Islet precursor cell (in vitro differentiated cells): ENCODE measurements around the gene ARSB.

Experiments used
- DNase-seq: peaks from one replicate; pipeline ENCODE4 v3.0.0-alpha.2; 2018

Gene ARSB

DNA sequence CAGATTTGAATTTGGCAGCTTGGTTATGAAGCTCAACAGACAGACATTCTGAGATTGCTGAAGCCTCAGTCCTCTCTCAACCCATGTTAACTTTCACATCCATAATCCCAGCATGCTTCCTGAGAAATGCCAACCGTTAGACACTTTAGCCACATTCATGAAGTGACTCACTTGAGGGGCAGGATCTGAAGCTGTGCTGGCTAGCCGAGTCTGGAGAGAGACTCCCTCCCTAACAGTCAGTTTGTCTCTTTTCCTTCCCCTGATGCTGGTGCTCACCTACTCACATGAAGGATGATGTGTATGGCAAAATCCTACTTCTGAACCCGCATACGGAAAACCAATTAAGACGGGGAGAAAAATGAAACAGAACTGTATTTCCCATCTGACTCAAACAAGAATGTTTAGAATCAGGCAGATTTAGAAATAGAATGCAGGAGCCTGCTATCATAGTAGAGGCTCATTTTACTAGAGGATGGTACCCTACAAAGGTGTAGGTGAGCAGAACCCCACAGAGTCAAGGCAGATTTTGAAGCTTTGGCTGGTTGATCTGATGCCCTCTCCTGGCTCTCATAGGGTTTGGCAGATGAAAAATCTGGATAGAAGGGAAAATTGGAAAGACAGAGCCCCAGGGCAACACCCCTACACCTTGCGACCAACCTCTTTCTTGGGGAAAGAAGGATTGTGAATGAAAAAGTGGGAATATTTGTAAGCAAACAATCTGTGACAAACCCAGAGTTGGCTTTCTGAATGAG, 185.7 kb downstream of the ARSB start:
- no peak for DNase-seq

DNA sequence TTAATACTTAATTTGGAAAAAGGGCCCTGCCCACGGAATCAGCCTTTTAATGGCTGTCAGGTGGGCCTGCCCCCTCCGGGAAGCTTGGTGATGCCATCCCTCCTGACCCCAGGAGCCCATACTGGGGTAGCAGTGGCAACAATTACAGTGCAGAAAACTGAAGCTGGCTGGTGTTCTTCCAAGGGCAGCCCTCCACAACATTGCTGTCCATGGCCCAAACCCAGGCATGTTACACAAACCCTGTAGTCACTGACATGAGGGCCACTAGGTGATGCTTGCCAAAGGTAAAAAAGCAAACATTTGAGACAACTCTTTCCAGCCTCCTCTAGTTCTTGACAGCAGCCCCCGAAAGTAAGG, 186.5 kb downstream of the ARSB start:
- DNase-seq: no peak

DNA sequence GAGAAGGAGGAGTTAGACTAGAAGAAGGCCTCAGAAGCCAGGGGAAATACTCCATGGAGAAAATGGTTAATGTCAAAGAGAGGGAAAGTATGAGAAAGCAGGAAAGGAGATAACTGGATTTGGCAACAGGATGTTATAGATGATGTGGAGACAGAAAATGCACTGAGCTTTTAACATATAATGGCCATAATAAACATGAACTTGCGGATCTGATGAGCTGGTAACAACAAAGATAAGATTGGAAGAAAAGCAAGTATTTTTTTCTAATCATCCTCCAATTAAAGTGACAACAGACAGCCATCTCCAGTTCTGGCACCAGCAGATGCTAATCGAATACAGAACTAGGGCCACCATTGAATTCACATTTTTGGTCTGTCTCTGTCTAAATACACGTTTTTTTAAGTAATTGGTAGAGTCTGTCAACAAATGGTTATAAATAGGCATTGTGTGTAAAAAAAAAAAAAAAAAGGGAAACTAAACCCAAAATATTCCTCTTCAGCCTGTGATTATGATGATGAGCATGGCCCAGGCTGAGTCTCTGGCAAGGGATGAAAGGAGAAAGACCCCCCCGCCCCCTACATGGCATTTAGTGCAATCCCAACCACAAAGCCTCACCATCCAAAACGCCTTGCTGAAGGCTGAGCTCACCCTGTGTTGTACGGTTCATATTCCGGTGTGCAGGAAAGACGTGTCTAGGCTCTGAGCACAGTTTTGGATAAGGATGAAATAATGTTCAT, 187.0 kb downstream of the ARSB start:
- no peak for DNase-seq

DNA sequence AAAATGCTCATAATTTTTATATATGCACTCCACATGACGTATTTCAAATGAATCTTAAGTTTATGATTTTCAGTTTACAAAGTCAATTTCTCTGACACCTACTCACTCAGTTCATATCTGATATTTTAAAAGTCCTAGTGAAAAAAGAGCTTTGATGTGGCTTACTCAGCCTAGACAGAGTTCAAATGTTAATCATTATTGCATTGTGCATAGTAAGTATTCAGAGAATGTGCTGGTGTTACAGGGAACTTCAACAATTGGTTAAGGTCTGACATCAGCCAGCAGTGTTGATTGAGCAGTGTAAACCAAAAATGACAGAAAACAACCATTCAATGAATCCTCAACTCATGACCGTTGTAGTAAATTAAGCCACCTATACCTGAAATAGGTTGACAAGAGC, 189.4 kb downstream of the ARSB start:
- no peak for DNase-seq

DNA sequence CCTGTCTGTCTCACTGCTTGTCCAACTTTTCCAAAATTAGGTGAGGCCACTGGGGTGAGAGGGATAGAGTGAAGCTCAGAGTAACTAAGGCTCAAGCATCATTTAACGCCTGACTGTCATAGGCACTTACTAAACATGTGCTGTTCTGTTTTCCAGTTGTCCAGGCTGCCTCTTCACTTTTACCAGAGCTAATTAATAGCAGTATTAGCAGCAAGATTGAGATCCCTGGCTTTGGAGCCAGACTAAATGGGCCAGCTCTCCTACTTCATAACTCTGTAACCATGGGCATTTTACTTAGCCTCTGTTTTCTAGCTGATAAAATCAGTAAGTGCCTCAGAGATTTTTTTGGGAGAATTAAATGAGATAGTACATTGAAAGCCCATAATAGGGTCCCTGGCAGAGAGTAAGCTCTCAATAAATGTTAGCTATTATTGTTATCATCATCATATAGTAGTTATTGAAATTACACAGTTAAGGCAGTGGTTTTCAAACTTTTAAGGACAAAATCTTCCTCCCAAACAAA, 190.4 kb downstream of the ARSB start:
- DNase-seq: no peak

DNA sequence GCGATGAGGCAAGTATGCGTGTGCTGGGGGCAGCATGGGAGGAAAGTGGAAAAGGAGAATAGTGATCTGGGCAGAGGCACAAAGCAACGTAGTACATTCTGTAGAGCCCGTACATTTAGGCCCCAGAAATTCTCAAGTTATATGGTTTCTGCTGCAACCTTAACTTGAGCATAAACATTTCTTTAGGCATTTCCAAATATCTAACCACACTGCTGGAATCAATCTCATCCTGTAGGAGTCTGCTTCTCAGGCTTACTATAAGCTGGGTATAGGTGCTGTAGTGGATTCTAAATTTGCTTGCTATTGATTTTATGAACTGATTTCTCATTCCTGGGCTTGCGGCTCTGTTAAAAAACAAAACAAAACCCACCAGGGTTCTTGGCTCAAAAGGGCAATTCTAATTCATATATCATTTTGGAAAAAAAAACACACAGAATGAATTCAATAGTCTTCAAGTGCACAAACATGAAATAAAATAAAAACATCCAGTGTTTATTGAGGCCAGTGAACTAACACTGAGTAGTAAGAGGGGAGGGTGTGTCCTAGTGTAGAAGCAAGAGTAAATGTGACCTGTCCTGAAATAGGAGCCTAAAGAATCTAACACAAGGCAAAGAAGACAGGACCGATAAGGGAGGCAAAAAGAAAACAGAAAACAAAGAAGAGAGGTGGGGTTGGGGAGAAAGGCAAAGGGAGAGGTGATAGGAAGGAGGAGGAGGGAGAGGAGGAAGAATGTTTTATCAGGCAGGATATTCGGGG, 191.0 kb downstream of the ARSB start:
- DNase-seq: no peak

DNA sequence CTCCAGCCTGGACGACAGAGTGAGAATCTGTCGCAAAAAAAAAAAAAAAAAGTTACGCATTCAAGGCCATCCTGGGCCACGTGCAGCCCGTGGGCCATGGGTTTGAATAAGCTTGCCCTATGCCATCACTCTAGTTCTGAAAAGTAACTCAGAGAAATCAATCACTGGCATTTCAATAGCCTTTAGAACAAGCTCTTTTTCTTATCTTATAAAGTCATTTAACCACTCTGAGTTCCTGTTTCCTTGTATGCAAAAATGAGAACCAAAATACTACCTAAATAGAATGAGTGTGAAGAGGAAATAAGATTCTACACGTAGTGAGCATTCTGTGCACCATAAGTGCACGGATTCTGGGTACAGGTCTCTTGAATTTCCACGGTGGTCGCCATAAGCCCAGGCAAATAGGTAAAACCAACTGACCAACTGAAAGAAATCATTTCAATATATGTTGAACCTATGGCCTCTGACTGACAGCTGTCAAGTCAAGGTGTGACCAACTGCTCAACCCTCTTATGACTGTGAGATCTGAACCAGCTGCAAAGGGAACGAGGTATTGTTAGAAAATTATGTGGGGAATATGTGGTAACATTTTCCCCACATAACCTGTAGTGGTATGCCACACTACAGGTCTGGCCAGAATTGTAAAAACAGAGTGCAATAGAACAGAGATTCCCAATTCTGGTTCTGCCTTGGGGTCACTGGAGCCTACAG, 192.6 kb downstream of the ARSB start:
- DNase-seq: no peak

DNA sequence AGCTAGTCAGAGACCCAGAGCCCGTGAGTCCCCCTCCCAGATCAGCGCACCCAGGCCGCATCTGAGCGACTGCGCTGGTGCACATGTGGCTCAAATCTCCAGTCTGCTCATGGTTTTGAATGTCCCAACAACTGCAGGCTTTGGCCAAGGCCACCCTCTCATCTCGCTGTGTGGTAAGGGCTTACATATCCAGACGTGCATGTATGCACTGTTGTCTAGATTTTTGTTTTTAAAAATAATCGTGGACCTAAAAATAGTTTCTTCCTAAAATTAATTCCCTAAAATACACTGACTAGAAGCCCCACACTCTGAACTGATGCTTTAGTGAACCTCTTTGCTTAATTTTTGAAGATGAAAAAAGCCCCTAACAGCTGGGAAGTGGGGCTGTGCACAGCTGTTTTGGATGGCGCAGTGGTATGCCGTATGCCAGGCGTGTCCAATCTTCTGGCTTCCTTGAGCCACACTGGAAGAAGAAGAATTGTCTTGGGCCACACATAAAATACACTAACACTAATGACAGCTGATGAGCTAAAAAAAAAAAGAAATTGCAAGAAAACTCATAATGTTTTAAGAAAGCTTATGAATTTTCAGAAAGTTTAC, 193.5 kb downstream of the ARSB start:
- no peak for DNase-seq

- DNase-seq: no peak
Observed at GRCh38 chr5:78787783-78788182, 197.3 kb downstream of the ARSB start.

DNA sequence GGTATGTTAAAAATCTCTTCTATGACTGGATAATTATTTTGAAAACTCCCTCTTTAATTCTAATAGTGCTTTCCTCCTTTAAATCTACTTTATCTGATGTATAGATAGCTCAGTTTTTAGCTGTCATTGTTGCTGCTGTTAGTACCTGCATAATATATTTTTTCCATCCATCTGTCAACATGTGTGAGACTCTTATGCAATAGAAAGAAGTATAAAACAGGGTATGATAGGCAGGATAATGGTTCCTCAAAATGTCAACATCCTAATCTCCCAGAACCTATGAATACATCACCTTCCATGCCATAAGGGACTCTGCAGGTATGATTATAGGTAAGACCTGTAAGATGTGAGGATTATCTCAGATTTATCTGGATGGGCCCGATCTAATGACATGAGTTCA, 199.7 kb downstream of the ARSB start:
- no peak for DNase-seq

DNA sequence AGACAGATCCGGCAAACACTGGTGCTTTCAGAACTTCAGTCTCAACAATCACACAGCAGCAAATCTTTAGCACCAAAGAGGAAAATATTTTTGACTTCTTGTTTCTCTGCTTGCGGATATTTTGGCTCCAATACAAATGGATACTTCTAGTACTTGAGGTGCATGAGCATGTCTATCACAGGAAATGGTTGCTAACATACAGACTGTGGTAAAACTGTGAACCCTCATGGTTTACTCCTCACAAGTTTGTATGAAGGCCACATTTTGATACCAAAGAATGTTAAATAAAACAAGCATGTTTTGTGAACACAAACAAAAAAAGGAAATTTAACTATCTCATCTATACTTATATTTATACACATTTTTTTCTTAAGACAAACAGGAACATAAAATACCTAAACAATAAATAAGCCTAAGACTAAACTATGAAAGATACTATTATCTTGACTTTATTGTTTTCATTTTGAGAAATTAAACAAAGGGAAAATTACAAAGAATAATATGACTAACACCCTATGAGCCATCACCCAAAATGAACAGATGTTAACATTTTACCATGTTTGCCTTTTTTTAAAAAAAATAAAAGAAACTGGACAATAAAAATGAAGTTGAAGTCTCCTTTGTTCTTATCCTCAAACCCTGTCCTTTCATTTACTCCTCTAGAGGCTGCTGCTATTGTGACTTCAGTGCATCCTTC, 201.5 kb downstream of the ARSB start:
- no peak for DNase-seq

DNA sequence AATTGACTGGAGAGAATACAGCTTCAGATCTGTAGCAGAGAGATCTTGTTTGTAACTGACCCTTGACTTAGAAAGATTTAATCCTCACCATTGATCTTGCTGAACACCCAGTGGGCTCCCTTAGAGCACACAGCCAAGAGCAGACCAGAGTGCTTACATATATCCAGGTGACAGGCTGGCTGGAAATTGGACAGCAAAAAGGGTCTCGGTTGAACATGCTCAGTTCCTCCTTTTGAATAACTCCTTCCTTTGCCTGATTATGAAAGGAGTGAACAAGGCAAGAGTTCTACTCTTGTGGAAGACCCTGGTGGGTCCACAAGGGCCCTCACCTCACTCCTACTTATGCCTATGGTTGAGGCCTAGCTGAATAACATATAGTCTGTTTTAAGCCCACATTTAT, 202.4 kb downstream of the ARSB start:
- DNase-seq: no peak

- DNase-seq: no peak
Observed at GRCh38 chr5:78781611-78782286, 203.4 kb downstream of the ARSB start.

DNA sequence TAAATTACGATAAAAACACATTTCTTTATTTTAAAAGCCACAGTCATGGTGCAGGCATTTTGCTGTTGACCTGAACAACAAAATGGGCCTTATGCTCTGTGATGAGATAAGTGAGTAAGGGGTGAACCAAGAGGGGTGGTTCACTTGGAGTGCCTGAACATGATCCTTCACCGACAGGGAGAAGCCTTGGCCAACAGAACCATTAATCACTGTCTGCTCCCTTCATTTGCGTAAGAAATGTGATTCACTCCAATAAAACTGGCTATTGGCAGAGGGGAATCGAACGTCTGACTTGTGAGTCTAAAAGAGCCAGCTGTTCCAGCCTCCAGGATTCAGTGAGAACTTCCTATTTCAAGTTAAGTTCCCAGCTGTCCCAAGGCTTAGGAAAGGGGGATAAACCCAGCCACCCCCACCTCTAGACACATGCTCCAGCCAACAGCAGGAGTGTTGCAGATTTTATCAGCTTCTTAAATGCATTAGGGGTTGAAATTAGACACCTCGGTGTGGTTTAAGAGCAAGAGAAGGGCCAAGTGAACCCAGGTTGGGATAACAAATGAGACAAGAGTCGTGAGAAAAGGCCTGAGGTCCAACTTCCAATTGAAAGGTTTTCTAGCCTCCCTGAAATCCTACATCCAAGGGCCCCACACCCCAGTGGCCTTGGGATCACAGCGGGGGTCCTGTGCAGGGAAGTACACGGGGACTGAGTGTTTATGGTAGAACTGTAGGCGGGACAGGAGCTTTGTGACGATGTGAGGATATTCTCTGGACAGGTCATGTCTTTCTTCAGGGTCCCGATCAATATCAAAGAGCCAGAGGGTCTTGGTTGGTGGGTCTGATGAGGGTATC, 205.1 kb downstream of the ARSB start:
- DNase-seq: no peak

GRCh38 chr5:78779262-78779661, 205.8 kb downstream of the ARSB start:
- no peak for DNase-seq

DNA sequence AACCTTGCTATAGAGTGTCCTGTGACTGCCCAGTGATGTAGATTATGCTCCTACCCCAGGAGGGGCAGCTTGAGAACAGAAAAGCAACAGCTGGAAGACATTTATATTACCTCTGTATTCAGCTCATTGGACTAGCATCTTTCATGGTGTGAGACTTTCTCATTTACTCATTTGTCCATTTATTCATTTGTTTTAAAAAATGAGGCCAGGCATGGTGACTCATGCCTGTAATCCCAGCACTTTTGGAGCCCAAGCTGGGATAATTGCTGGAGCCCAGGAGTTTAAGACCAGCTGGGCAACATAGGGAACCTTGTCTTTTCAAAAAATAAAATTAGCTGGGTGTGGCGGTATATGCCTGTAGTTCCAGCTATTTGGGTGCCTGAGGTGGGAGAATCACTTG, 206.6 kb downstream of the ARSB start:
- no peak for DNase-seq

DNA sequence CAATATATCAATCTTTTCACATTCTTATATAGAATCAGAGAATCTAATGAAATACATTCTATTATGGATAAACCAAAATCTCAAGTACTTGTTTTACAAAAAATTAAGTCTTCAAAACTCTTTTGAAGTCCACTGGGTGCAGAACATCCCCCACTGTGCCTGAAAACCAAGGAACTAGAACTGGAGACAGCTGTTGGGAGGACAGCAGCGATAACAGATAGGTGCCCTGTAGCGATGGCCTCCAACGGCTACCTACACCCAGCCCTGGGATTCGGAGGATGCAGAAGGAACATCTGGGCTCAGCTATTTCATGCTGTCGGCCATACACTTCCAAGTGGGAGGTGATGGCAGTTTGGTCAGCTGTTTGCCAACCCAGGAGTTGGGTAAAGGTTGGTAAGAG, 207.2 kb downstream of the ARSB start:
- no peak for DNase-seq

GRCh38 chr5:78776637-78777036, 208.5 kb downstream of the ARSB start:
- no peak for DNase-seq

- DNase-seq: no peak
Observed at GRCh38 chr5:78773655-78774054, 211.5 kb downstream of the ARSB start.
